Measurements from ENCODE around the gene DTX4.

GRCh38 chr11:59240322-59240721, 68.4 kb downstream of the DTX4 start:
- TF ChIP-seq CTCF (conservative IDR thresholded peaks at IDR 0.05; ENCODE audit: low read length) (no peak), EZH2phosphoT487 (IDR thresholded peaks at IDR 0.05; ENCODE audit: borderline replicate concordance) (no peak)

All from Loucy (cell line).